Measurements from ENCODE around the gene MACROD1.

The MACROD1 gene

DNA sequence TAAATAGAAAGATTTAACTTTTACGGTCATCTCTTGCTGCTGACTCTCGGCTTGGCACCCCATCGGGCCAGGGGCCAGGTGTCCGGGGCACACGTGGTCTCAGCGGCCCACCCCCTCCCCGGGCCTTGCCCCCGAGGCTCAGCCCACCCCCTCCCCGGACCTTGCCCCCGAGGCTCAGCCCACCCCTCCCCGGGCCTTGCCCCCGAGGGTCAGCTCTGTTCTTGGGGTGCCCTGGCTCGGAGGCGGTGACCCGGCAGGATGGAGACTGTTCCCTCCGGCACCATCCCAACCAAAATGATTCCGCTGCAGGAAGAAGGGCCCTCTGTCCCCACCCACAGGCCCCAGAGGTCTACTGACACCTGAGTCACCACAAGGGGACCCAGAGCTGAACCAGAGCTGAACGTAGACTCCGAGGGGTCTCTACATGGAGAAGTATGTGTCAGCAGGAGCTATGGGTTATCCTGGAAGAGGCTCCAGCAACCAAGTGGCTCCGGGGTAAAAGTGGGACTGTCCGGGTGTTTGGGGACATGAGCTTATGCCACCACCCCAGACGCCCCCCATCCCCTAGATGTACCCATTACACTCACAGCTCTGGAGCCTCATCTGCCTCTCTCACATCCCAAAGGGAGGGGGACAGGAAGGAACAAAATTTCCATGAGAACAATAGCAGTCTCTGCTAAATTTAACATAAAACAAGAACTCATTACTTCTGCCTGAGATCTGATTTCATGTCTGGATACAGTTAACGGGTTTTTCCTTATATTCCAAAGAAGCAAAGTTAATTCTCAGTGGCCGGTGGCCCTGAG, 38.4 kb downstream of the MACROD1 start:
- DNase-seq, result no peak

DNA sequence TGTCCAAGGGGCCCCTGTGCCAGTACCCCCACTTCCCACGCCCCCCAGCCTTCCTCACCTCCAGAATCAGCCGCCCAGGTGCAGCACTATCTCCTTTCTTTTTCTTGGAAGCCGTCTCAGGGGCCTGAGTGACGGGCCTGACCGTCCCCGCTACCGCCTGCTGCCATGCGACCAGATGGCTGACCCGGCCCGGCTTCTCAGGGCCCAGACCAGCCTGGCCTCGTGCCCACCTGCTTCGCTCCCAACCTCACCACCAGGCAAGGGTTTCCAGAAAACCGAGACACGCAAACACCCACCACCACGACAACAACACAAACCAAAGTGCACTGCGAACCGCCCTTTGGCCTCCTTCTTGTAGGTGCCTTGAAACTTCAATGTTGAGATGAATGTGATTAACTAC, 39.1 kb downstream of the MACROD1 start:
- DNase-seq, result no peak

GRCh38 chr11:64126371-64126770, 39.5 kb downstream of the MACROD1 start:
- DNase-seq, result no peak

DNA sequence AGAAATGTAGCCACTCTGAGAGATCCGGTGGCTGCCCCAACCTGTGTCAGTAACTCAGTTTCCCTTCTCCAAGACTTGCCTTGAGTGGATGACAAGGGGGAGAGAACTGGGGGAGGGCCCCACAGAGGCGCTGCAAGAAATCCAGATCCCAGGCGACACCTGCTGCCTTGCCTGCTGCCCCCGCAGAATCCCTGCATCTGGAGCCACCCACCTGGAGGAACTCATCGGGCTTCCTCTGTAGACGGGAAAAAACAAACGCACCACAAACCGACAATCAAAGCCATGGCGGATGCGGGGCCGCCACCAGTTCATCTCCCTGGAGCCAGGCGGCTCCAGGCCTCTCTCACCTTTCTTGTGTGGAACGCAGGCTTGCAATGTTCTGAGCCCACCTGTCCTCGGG, 40.2 kb downstream of the MACROD1 start:
- DNase-seq, result no peak

DNA sequence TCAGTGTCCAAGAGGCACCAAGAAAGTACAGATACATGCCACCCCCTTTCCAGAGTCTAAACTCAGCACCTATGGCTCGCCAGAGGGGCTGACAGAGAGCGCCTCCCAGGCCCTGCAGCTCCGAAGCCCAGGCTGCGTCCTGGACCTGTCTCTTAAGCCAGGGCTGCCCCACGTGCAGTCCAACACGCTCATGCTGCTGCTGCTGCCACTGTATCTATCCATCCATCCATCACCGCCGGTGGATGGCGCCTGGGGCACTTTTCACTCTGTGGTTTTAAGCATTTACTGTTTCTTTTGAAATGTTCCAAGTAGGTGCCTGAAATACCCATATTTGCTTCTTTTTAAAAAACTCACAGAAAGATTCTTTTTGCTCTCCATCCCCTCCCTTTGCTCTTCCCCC, 41.8 kb downstream of the MACROD1 start:
- no peak for DNase-seq

DNA sequence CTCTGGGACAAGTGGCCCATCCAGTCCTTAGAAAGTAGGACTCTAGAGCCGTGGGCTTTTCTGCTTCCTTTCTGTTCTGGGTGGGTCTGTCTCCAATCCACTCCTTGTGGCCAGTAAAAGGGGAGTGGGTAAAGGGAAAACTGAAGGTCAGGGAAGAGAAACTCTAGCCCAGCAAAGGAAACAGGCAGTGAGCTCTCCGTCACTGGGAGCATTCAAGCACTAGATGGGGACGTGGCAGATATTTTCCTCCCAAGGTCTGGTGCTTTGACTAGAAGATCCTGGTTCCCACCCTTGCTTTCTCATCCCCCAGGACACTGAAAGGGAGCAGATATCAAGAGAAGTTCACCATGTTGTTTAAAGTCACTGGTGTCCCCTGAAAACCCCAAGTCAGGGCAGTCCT, 42.2 kb downstream of the MACROD1 start:
- no peak for DNase-seq

- no peak for DNase-seq
These were observed 43.2 kb downstream of the MACROD1 start for GRCh38 chr11:64122411-64123410.

DNA sequence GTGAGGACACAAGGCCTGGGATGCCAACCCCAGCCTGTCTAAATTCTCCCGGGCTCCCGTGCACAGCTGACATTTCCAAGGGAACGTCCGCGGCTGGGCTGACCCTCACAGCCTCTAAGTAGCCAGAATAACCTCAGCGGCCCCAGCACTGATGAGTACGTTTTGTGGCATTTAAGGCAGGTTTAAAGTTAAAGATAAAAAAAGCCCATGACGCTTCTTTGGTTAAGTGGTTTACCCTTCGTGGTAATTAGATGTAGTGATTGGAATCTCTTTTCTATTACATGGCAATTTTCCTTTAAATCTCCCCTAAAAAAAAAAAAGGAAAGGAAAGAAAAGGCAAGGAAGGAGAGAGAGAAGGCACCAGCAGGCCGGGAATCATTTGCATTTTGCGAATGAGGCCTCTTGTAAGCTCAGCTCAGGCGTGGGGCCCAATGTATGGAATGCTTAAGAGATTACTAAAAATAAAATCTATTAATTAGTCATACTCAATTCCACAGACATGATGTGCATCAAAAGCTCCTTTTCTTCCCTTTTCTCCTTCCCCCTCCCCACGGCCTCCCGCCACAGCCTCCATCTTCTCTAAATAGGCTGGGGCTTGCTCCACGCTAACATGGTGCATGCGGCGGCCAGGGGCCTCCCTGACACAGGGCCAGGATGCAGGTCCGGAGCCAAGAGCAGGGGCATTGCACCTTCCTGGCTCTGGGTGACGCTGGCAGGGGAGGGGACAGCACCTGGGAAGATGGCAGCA, 44.1 kb downstream of the MACROD1 start:
- DNase-seq, result no peak

- peak; percentile 68 for DNase-seq
These were observed 44.9 kb downstream of the MACROD1 start for GRCh38 chr11:64120951-64121569.

- peak; percentile 77 for DNase-seq
These were observed 46.2 kb downstream of the MACROD1 start for GRCh38 chr11:64119700-64120099.

DNA sequence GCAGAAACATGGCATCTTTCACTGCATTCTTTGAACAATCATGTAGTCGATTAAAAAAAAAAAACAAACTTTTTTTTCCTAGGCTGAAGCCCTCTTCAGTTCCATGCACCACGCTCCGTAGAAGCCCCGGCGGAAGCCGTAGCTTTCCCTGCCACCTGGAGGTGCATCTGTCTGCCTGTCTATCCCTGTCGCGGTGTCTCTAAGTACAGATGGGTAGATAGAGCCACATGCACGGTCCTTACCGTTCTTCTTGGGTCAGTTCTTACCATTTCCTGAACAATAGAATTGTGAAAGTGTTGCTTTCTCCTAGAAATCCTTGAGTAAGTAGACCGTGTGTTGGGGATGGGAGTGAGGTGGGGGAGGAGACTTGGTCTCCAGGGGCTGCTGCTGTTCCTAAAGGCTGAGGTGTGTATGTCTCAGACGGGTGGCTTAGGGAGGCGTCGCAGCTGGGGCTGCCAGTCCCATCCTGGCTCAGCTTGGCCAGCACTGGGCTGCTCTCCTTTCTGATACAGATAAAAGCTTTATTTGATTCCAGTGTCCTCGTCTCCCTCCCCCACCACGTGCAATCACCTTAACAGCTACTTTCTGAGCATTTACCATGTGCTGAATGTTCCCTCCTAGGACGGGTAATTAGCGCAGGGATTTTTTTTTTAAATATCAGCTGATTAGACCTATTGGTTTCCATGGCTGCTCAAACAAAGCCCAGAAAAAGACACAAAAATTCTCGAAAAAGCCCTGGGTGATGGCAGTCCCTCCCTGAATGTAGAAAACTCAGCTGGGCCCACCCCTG, 46.8 kb downstream of the MACROD1 start:
- peak; percentile 65 for DNase-seq

DNA sequence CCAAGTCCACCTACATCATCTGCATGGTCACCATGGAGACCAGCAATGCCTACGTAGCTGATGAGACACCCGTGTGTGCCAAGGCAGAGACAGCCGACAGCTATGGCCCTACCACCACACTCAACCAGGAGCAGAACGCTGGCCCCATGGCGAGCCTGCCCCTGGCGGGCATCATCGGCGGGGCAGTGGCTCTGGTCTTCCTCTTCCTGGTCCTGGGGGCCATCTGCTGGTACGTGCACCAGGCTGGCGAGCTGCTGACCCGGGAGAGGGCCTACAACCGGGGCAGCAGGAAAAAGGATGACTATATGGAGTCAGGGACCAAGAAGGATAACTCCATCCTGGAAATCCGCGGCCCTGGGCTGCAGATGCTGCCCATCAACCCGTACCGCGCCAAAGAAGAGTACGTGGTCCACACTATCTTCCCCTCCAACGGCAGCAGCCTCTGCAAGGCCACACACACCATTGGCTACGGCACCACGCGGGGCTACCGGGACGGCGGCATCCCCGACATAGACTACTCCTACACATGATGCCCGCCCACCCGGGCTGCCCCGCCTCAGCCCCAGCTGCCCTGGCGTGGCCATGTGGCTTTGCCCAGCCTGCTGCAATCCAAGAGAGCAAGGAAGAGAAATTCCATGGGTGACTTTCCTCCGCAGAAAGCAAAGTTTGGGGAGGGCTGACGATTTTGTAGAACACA, 48.0 kb downstream of the MACROD1 start:
- DNase-seq, result no peak

DNA sequence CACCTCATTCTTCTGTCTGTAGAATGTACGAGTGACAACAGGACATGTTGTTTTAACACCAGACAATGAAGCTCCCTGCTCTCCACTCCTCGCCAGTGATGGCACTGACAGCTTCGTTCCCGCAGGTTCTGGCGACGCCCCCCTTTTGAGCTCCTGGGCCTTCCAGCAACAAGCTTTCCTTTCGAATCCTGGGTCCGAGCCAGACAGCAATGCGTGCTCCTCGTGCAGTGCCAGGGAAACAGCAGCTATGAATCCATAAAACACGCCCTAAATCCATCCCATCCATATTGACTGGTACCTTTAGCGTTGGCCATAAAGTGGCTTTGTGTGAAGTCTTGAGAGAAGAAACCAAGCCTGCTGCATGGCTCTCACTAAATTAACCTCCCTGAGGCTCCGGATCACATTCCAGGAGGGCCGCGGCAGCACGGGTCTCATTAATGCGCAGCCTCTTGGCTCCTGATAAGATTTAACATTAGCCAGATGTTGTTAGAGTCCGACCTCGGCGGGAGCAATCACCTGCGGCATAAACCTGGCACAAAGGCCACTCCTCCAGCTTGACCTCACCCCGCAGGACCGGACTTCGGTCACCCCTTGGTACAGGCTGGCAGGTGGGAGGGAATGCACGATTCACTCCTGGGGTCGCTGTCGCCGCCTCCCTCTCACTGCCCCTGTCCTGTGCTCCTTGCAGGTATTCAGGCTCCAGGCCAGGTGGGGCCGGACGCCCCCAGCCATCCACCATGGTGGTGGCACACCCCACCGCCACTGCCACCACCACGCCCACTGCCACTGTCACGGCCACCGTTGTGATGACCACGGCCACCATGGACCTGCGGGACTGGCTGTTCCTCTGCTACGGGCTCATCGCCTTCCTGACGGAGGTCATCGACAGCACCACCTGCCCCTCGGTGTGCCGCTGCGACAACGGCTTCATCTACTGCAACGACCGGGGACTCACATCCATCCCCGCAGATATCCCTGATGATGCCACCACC, 50.1 kb downstream of the MACROD1 start:
- DNase-seq, result no peak

- DNase-seq, result no peak
These were observed 51.7 kb downstream of the MACROD1 start for GRCh38 chr11:64114231-64114630.

GRCh38 chr11:64113462-64113780, 52.5 kb downstream of the MACROD1 start:
- no peak for DNase-seq

GRCh38 chr11:64112771-64113461, 53.0 kb downstream of the MACROD1 start:
- no peak for DNase-seq

DNA sequence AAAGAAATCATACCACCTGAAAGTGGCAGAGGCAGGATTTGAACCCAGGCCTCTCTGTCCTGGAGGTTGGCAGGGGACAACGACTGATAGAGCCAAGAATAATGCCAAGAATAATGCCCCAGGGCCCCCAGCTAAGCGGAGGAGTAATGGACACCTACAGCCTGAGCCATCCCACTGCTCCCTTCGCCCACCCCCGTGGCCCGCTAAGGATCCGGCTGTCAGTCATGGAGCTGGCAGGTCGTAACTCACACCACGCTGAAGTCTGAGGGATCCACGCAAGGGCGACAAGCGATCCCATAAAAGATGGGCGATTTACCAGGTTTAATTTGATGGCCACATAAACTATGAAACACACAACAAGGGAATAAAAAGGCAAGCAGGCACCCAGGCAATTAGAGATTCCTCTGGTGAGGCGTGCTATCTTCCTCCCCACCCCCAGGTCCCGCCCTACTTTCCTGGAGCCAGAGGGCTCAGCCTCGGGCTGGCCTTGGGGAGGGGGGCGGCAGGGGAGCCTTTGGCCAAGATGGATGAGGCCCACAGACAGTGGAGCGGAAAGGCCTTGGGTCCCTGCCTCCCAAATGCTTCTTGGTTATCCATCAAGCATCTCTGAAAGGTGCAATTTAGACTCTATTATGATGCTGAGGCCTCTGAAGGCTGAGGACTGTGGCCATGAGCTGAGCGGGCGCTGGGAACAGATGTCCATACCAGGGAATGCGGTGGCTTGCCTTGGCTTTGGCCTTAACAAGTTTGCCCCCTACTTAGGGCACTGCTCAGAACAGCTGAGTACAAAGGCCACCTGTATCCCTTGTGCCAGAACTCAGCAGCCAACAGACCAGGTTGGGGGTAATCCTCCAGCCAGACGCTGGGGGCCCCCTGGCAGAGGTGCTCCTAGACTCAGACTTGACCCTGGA, 55.2 kb downstream of the MACROD1 start:
- no peak for DNase-seq

- no peak for DNase-seq
These were observed 56.6 kb downstream of the MACROD1 start for GRCh38 chr11:64109332-64109731.
